NCI-H526 (cell line): ENCODE data around the gene PLCL1.
"Not testable (repeated sequence)": the region's sequence is repeated elsewhere in the genome, so short reads cannot be mapped to it uniquely, and the experiment has no call there.

Experiments used
- DNase-seq, 2 experiments: peaks; one replicate each; lab custom pipeline; 2025; lab: John Stamatoyannopoulos, UW

PLCL1 gene

GRCh38 chr2:197810016-197810415, 5.6 kb downstream of the PLCL1 start:
- DNase-seq: no peak

GRCh38 chr2:197810491-197810890, 6.1 kb downstream of the PLCL1 start:
- no peak for DNase-seq

DNA sequence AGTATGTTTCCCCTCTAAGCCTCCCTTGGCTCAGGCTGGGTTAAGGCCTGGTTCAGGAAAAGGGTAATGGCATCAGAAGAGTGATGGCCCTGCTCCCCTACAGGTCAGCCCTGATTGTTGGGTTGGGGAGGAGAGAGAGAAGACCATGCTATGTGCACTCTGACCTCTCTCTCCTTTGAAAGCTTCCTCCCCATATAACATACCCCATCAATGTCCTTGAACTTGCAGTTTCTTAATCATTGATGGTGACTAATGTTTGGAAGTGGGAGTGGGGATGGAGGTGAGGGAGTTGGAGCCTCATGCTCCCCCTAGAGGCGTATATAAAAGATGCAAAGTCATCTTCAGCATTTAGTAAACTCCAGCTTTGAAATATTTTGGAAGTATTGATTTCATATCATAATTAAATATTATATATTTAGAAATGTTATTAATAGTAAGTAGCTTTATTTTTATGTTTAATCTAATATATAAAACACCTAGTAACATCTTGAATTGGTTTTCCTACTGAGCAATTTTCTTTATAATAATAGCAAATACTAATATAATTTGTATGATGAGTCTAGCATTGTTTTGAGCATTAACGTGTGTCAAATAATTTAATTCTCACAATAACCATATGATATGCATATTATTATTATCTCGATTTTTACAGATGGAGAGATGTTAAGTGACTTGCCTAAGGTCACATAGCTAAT, 8.8 kb downstream of the PLCL1 start:
- DNase-seq: peak in 1 of 2 experiments; percentile 27

GRCh38 chr2:197814526-197814925, 10.1 kb downstream of the PLCL1 start:
- no peak for DNase-seq

GRCh38 chr2:197821550-197822289, 17.3 kb downstream of the PLCL1 start:
- DNase-seq: no peak

- DNase-seq: no peak
Observed at GRCh38 chr2:197822333-197822732, 17.9 kb downstream of the PLCL1 start.

GRCh38 chr2:197827618-197828017, 23.2 kb downstream of the PLCL1 start:
- DNase-seq: no peak

DNA sequence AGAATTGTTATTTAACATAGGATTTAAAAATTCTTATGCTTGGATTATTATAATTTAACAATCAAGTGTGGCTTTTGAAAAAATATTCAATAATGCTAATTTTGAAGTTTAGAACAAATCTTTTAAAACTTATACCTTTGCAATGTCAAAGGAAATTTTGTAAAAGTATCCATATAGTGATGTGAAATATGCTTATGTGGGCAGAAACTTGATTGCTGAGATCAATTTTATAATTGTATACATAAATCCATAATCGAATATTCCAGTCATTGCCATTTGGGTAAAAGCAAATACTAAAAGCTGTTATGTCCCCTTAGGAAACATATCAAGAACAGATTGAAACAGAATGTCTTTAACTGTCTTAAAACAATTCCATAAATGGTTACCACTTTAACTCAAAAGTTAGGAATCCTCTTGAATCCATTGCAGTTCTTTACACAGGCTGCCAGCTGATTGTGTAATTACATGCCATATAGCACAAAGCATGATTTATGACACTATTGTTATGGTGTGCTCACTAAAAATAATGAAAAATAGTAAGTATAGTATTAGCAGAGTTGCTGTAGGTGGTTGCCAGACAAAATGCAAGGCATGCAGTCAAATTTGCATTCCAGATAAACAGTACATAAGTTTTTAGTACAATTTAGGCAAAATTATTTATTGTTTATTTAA, 24.2 kb downstream of the PLCL1 start:
- DNase-seq: no peak

DNA sequence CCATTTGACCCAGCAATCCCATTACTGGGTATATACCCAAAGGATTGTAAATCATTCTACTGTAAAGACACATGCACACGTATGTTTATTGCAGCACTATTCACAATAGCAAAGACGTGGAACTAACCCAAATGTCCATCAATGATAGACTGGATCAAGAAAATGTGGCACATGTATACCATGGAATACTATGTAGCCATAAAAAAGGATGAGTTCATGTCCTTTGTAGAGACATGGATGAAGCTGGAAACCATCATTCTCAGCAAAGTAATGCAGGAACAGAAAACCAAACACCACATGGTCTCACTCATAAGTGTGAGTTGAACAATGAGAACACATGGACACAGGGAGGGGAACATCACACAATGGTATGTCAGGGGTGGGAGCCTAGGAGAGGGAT, 30.4 kb downstream of the PLCL1 start:
- DNase-seq: not testable (repeated sequence)

- no peak for DNase-seq
Observed at GRCh38 chr2:197835293-197835692, 30.9 kb downstream of the PLCL1 start.

GRCh38 chr2:197838036-197838435, 33.6 kb downstream of the PLCL1 start:
- DNase-seq: no peak

DNA sequence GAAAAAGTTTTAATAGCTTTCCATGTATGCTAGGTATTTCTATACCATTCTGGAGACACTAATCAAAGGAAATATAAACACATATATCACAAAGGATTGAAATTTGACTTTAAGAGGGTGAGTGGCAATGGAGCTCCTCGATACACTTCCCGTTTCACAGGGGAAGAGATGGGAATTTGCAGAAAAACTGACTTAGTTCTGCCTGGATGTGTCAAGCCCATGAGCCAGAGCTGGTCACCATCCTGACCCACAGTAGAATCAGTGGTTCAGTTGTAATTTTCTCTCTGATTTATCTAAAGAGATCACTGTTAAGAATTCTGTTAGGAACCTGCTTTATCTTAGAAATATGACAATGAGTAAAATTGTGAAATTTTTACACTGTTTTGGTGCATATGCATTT, 34.2 kb downstream of the PLCL1 start:
- no peak for DNase-seq

DNA sequence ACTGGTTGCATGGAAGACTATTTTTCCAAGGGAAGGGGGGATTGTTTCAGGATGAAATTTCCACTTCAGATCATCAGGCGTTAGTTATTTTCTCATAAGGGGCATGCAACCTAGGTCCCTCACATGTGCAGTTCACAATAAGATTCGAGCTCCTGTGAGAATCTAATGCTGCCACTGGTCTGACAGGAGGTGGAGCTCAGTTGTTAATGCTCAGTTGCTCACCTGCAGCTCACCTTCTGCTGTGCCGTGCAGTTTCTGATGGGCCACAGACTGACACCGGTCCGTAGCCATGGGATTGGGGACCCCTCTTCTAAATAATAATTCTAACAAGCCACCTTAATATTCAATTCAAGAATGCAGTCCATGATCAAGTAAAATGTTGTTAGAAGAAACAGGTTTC, 34.9 kb downstream of the PLCL1 start:
- peak in 1 of 2 experiments; percentile 3 for DNase-seq

- DNase-seq: no peak
Observed at GRCh38 chr2:197839856-197840255, 35.5 kb downstream of the PLCL1 start.

GRCh38 chr2:197846128-197846527, 41.7 kb downstream of the PLCL1 start:
- no peak for DNase-seq

GRCh38 chr2:197846777-197847176, 42.4 kb downstream of the PLCL1 start:
- DNase-seq: no peak

- DNase-seq: no peak
Observed at GRCh38 chr2:197847651-197848401, 43.4 kb downstream of the PLCL1 start.

GRCh38 chr2:197848602-197849001, 44.2 kb downstream of the PLCL1 start:
- no peak for DNase-seq

DNA sequence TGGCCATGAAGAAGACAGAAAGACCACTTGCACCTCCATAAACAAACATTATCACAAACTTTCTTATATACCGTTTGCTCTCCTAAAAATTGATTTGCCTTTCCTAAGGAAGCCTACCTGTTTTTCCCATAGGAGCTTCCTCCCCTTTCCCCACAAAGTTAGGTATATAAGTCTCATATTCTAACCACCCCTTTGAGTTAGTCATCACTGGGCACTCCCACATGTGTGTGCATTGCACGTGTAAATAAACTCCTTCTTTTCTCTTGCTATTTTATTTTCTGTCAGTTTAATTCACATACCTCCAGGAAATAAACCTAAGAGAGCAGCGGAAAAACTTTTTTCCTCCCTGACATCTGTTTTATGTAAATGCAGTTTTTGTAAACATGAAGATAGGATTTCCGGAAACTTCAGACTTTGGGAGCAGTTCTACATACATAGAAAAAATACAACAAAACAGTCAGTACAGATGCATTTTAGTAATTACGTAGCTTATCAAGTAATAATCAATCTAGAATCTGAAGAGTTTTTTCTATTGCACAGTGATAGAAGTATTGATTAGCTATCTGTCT, 46.6 kb downstream of the PLCL1 start:
- no peak for DNase-seq

- DNase-seq: peak in 1 of 2 experiments; percentile 20
Observed at GRCh38 chr2:197851451-197851850, 47.1 kb downstream of the PLCL1 start.

GRCh38 chr2:197852108-197852507, 47.7 kb downstream of the PLCL1 start:
- no peak for DNase-seq

DNA sequence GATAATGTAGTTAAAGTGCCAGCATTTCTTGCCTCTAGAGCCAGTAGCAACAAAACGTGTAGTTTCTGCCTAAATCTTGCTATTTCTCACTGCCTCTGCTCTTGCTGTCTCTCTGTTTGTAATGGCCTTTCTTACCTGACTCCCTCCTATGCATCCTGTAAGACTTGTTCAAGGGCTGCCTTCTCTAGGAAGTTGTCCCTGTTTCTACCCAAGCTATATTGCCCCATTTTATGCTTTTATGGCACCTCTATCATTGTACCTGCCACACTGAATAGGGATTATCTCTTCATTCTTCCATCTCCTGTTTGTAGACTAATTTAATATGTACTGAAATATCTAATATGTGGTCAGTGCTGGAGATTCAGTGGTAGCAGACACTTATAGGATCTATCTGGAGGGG, 49.2 kb downstream of the PLCL1 start:
- DNase-seq: no peak
